B cell (primary cell): Measurements from ENCODE around the gene FAM3B. TPM values are rescaled to one million over a fixed set of nuclear protein-coding genes. Genes with fewer than 3 reads are reported as not detected.

ENCODE experiments used
- ATAC-seq: fragments of 200-7000 bp; cut with Tn5 transposase; one replicate; pipeline ENCODE4 v1.10.0; 2021; ENCODE audit warnings: low read depth, mild to moderate bottlenecking, moderate number of reproducible peaks, moderate library complexity
- CTCF ChIA-PET: fragments of 350-600 bp; sonication (Branson Sonifier 250); formaldehyde crosslinking; loops from one replicate; lab custom pipeline; 2021; ENCODE audit warnings: antibody characterized with exemption, inconsistent platforms; lab: Charles Lee
- POLR2A ChIA-PET: fragments of 350-600 bp; sonication (Branson Sonifier 250); formaldehyde crosslinking; loops from one replicate; lab custom pipeline; 2021; ENCODE audit warnings: antibody characterized with exemption; lab: Charles Lee
- DNase-seq: peaks from one replicate; pipeline ENCODE4 v3.0.0; 2013
- H2AFZ ChIP-seq: 2 replicates; pipeline ENCODE4 v1.6.1; 2012; ENCODE audit warnings: mild to moderate bottlenecking, low read depth, low read length; ENCODE audit not compliant: insufficient read depth, poor library complexity, severe bottlenecking
- H3K27ac ChIP-seq, 2 donors: 1 replicate in 1 of 2; 2 replicates in 1 of 2; pipeline ENCODE4 v1.5.1; 2012 to 2013; ENCODE audit warnings: low read length in 2 of 2, mild to moderate bottlenecking in 2 of 2, moderate library complexity in 1 of 2
- H3K27me3 ChIP-seq, 4 experiments: fragments of 200-600 bp in 1 of 4; sonication (generic) in 1 of 4; replicated peaks in 1 of 4; 1 replicate in 2 of 4; 2 replicates in 2 of 4; pipeline versions ENCODE4 v1.6.1 to v1.7.0; 2013 to 2016; ENCODE audit warnings: low read length in 3 of 4, mild to moderate bottlenecking in 2 of 4, mixed read lengths in 1 of 4, moderate library complexity in 1 of 4; ENCODE audit not compliant: insufficient read depth in 4 of 4, control insufficient read depth in 3 of 4; ENCODE audit errors: control extremely low read depth in 1 of 4
- H3K36me3 ChIP-seq, 2 experiments: replicated peaks in 1 of 2; 1 replicate in 1 of 2; 2 replicates in 1 of 2; pipeline versions ENCODE4 v1.6.1 to v1.7.1; 2013; ENCODE audit warnings: low read length in 1 of 2; ENCODE audit not compliant: insufficient read depth in 2 of 2, control insufficient read depth in 1 of 2; ENCODE audit errors: control extremely low read depth in 1 of 2, extremely low read depth in 1 of 2
- H3K4me1 ChIP-seq, 2 donors: fragments of 200-600 bp in 1 of 2; sonication (generic) in 1 of 2; 1 replicate in 1 of 2; 2 replicates in 1 of 2; pipeline versions ENCODE4 v1.5.1 to v1.6.1; 2013 to 2017; ENCODE audit warnings: low read length in 2 of 2; ENCODE audit not compliant: control insufficient read depth in 2 of 2, insufficient read depth in 2 of 2
- H3K4me2 ChIP-seq: replicated peaks from 2 replicates; pipeline ENCODE3; 2012; ENCODE audit warnings: mild to moderate bottlenecking, low read depth, low read length; ENCODE audit not compliant: poor library complexity, severe bottlenecking
- H3K4me3 ChIP-seq, 5 experiments: fragments of 200-600 bp in 1 of 5; sonication (generic) in 1 of 5; 1 replicate in 3 of 5; 2 replicates in 2 of 5; pipeline versions ENCODE4 v1.5.1 to v1.7.0; 2011 to 2016; ENCODE audit warnings: low read length in 4 of 5, mild to moderate bottlenecking in 4 of 5, low read depth in 2 of 5, control low read depth in 1 of 5, moderate library complexity in 1 of 5; ENCODE audit not compliant: insufficient read depth in 1 of 5; ENCODE audit errors: control extremely low read depth in 1 of 5, extremely low read depth in 1 of 5
- H3K79me2 ChIP-seq: fragments of 200-600 bp; sonication (generic); one replicate; pipeline ENCODE4 v1.6.0; 2016; ENCODE audit warnings: low read length; ENCODE audit not compliant: control insufficient read depth, insufficient read depth
- H3K9ac ChIP-seq: fragments of 200-600 bp; sonication (generic); 2 replicates; pipeline ENCODE4 v1.6.1; 2017; ENCODE audit warnings: mild to moderate bottlenecking, low read length, moderate library complexity
- H3K9me3 ChIP-seq, 3 donors: one replicate each; pipeline versions ENCODE4 v1.6.1 to v1.7.1; 2013; ENCODE audit warnings: low read length in 2 of 3; ENCODE audit not compliant: control insufficient read depth in 2 of 3, insufficient read depth in 1 of 3; ENCODE audit errors: control extremely low read depth in 1 of 3
- H4K20me1 ChIP-seq: 2 replicates; pipeline ENCODE4 v1.6.0; 2012; ENCODE audit warnings: mild to moderate bottlenecking, low read length; ENCODE audit not compliant: insufficient read depth, control insufficient read depth, poor library complexity, severe bottlenecking
- H3K27ac Mint-ChIP-seq: one replicate; pipeline ENCODE4 v1.8.0; 2021; ENCODE audit warnings: mixed read lengths
- H3K27me3 Mint-ChIP-seq: one replicate; pipeline ENCODE4 v1.8.0; 2021; ENCODE audit warnings: mixed read lengths
- H3K4me1 Mint-ChIP-seq: one replicate; pipeline ENCODE4 v1.8.0; 2021; ENCODE audit warnings: mixed read lengths
- H3K4me3 Mint-ChIP-seq: one replicate; pipeline ENCODE4 v1.8.0; 2021; ENCODE audit warnings: mixed read lengths
- H3K9me3 Mint-ChIP-seq: one replicate; pipeline ENCODE4 v1.8.0; 2022; ENCODE audit warnings: mixed read lengths; ENCODE audit not compliant: insufficient read depth
- EZH2 ChIP-seq: IDR thresholded peaks from 2 replicates; pipeline ENCODE4 v1.6.1; 2012; ENCODE audit warnings: borderline replicate concordance, low read depth, mild to moderate bottlenecking, moderate library complexity, low read length; ENCODE audit not compliant: insufficient read depth, poor library complexity, severe bottlenecking
- WGBS: methylation state at CpG from one replicate; pipeline ENCODE4 v1.1.5; 2013; ENCODE audit warnings: missing lambda C conversion rate; ENCODE audit not compliant: insufficient coverage; 5-methylcytosine and 5-hydroxymethylcytosine counted together
- intact Hi-C: fragments of 100-400 bp; cut with micrococcal nuclease; formaldehyde crosslinking; loops from one replicate; pipeline ENCODE4 v1.10.0; 2022
- polyA plus RNA-seq: library from polyadenylated mRNA; depleted of rRNA; stranded (reverse); fragments of >200 nt; gene quantifications from 2 replicates; pipeline ENCODE4 v1.2.3, GENCODE V29; 2012
- total RNA-seq, 2 donors: library from RNA; stranded (reverse); fragments of 120-200 nt in 1 of 2; gene quantifications; 1 replicate in 1 of 2; 2 replicates in 1 of 2; pipeline versions ENCODE4 v1.2.3 to v1.2.4, GENCODE V29; 2013 to 2022
- TF ChIP-seq, protein P1 (sequence below): fragments of 200-600 bp; IDR thresholded peaks from one replicate; pipeline ENCODE4 v1.8.0; 2022; ENCODE audit warnings: antibody characterized with exemption, mild to moderate bottlenecking

The FAM3B gene
- total and polyA plus RNA-seq, 2 donors (not counting 1 experiment from before 2014, with no cell fraction given), result 0.09 TPM; not detected in 1

DNA sequence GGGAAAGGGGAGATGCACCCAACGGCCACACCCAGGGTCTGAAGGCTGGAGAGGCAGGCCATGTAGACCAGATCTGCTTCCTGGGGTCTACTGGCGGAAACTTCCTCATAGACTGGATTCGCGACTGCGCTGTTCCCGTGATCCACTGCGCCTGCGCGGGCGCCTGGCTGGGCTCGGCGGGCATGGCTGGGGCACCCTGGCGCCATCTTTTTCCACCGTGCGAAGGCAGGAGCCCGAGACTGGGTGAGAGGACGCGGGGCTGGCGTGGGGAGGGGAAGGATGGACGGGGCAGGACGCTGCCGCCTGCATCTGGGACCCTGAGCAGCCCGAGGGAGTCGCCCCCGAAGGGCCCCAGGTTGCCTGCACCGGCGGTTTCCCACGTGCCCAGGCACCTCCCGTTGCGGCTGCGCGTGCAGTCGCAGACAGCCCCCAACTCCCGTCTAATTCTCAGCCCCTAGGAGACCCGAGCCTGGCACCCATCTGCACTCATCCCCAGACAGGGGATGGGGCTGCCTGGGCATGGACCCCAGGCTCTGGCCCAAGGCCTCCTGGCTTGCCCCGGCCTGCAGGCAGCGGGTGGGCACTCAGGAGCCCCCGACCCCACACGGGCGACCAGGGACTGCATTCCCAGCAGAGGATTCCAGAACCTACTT, 12.4 kb upstream of the FAM3B start:
- ATAC-seq (no peak), DNase-seq (no peak)
- ChIA-PET POLR2A (no interaction called here), CTCF (interaction anchor here (1.5 kb wide), 1 partner anchor 7 kb away, joined by 3 read pairs; no protein-coding TSS in a partner anchor)
- Histone ChIP-seq H2AFZ (no peak overlapping the region), H3K4me1 (no peaks in the 10 kb centered on the region), H3K4me2 (no peak overlapping the region), H3K27ac (no peak overlapping the region), H3K27me3 (peaks cover 0 to 3% (median 1%) of the 10 kb centered on the region in 4 experiments), H3K9ac (no peak overlapping the region), H3K36me3 (no peaks in the 10 kb centered on the region), H4K20me1 (no peaks in the 10 kb centered on the region), H3K4me3 (no peak overlapping the region), H3K9me3 (peaks cover 6 to 11% (median 6%) of the 10 kb centered on the region in 3 donors), H3K79me2 (no peaks in the 10 kb centered on the region)
- H3K27ac Mint-ChIP-seq, result no peak overlapping the region
- TF ChIP-seq, protein P1, sequence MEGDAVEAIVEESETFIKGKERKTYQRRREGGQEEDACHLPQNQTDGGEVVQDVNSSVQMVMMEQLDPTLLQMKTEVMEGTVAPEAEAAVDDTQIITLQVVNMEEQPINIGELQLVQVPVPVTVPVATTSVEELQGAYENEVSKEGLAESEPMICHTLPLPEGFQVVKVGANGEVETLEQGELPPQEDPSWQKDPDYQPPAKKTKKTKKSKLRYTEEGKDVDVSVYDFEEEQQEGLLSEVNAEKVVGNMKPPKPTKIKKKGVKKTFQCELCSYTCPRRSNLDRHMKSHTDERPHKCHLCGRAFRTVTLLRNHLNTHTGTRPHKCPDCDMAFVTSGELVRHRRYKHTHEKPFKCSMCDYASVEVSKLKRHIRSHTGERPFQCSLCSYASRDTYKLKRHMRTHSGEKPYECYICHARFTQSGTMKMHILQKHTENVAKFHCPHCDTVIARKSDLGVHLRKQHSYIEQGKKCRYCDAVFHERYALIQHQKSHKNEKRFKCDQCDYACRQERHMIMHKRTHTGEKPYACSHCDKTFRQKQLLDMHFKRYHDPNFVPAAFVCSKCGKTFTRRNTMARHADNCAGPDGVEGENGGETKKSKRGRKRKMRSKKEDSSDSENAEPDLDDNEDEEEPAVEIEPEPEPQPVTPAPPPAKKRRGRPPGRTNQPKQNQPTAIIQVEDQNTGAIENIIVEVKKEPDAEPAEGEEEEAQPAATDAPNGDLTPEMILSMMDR, result no peak
- no peak for TF ChIP-seq EZH2
- no peak overlapping the region for H3K4me3 Mint-ChIP-seq
- intact Hi-C loops, result no loop called here
- H3K9me3 Mint-ChIP-seq, result no peaks in the 10 kb centered on the region
- no peaks in the 10 kb centered on the region for H3K4me1 Mint-ChIP-seq
- 97% methylated on average over 40 of the region's 40 CpGs for WGBS
- peaks cover 14% of the 10 kb centered on the region for H3K27me3 Mint-ChIP-seq

DNA sequence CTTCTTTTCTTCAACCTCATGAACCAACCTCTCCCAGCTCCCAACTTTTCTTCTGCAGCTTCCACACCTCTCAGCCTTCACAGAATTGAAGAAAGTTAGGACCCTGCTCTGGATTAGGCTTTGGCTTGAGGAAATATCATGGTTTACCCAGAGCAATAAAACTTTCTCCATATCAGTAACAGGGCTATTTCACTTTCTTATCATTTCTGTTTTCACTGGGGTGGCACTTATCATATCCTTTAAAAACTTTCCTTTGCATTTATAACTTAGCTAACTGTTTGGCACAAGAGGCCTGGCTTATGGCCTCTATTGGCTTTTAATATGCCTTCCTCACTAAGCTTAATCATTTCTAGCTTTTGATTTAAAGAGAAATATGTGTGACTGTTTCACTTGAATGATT, 9.4 kb upstream of the FAM3B start:
- ATAC-seq, result no peak
- H3K4me2 ChIP-seq, result no peak overlapping the region
- no peaks in the 10 kb centered on the region for H3K4me1 ChIP-seq
- no peaks in the 10 kb centered on the region for H4K20me1 ChIP-seq
- no peak overlapping the region for H3K27ac ChIP-seq
- Mint-ChIP-seq H3K9me3 (no peaks in the 10 kb centered on the region), H3K4me3 (no peak overlapping the region), H3K27ac (no peak overlapping the region), H3K4me1 (peaks cover 5% of the 10 kb centered on the region), H3K27me3 (peaks cover 26% of the 10 kb centered on the region)
- no peak overlapping the region for H2AFZ ChIP-seq
- no peak overlapping the region for H3K4me3 ChIP-seq
- H3K9me3 ChIP-seq, result peaks cover 1 to 11% (median 6%) of the 10 kb centered on the region in 3 donors
- DNase-seq, result no peak
- no peaks in the 10 kb centered on the region for H3K79me2 ChIP-seq
- intact Hi-C loops, result no loop called here
- ChIA-PET CTCF (interaction anchor here (1.1 kb wide), 1 partner anchor 12 kb away, joined by 3 read pairs; no protein-coding TSS in a partner anchor), POLR2A (no interaction called here)
- H3K36me3 ChIP-seq, result no peaks in the 10 kb centered on the region
- H3K27me3 ChIP-seq, result peaks cover 0 to 10% (median 3%) of the 10 kb centered on the region in 4 experiments
- H3K9ac ChIP-seq, result no peak overlapping the region
- TF ChIP-seq EZH2, result no peak
- TF ChIP-seq, protein P1, result no peak
